Measurements from ENCODE around the gene STRA8.

Gene STRA8

GRCh38 chr7:135238112-135238744, 4.6 kb downstream of the STRA8 start:
- TF ChIP-seq YY1 (IDR thresholded peaks at IDR 0.05; ENCODE audit: insufficient read depth, insufficient read length) = no peak
- TF ChIP-seq ZNF274 (IDR thresholded peaks at IDR 0.05; ENCODE audit: low read depth, low read length) = no peak
- TF ChIP-seq SUZ12 (IDR thresholded peaks at IDR 0.05; ENCODE audit: extremely low read depth, insufficient read depth, insufficient read length) = no peak
- DNase-seq (ENCODE audit: low read depth, low spot score) = peak; percentile 20

GRCh38 chr7:135239263-135239662, 5.6 kb downstream of the STRA8 start:
- H3K9me3 ChIP-seq (ENCODE audit: insufficient read depth, low read length) = no peaks in the 10 kb centered on the region
- no peaks in the 10 kb centered on the region for H3K27me3 ChIP-seq (ENCODE audit: insufficient read depth, insufficient read length)
- H3K4me3 ChIP-seq (ENCODE audit: insufficient read length, low read depth) = no peak overlapping the region
- no peak overlapping the region for H3K9ac ChIP-seq (ENCODE audit: insufficient read length, low read depth)
- no peak for DNase-seq (ENCODE audit: low read depth, low spot score)
- TF ChIP-seq ZNF274 (IDR thresholded peaks at IDR 0.05; ENCODE audit: low read depth, low read length) (no peak), SUZ12 (IDR thresholded peaks at IDR 0.05; ENCODE audit: extremely low read depth, insufficient read depth, insufficient read length) (no peak), YY1 (IDR thresholded peaks at IDR 0.05; ENCODE audit: insufficient read depth, insufficient read length) (no peak)
- H3K4me1 ChIP-seq (ENCODE audit: insufficient read depth, insufficient read length) = no peaks in the 10 kb centered on the region
- H3K36me3 ChIP-seq (ENCODE audit: insufficient read depth, insufficient read length, low read length) = no peaks in the 10 kb centered on the region

More at GRCh38 chr7:135238112-135238744, 4.6 kb downstream of the STRA8 start:
- no peaks in the 10 kb centered on the region for H3K27me3 ChIP-seq (ENCODE audit: insufficient read depth, insufficient read length)
- H3K4me1 ChIP-seq (ENCODE audit: insufficient read depth, insufficient read length) = no peaks in the 10 kb centered on the region
- H3K36me3 ChIP-seq (ENCODE audit: insufficient read depth, insufficient read length, low read length) = no peaks in the 10 kb centered on the region
- H3K4me3 ChIP-seq (ENCODE audit: insufficient read length, low read depth) = no peak overlapping the region
- H3K9me3 ChIP-seq (ENCODE audit: insufficient read depth, low read length) = no peaks in the 10 kb centered on the region
- H3K9ac ChIP-seq (ENCODE audit: insufficient read length, low read depth) = no peak overlapping the region

- no peak overlapping the region for H3K9ac ChIP-seq (ENCODE audit: insufficient read length, low read depth)
- H3K27me3 ChIP-seq (ENCODE audit: insufficient read depth, insufficient read length) = no peaks in the 10 kb centered on the region
These were observed 6.8 kb downstream of the STRA8 start for GRCh38 chr7:135240441-135240840.

GRCh38 chr7:135242096-135242684, 8.6 kb downstream of the STRA8 start:
- H3K4me1 ChIP-seq (ENCODE audit: insufficient read depth, insufficient read length) = no peaks in the 10 kb centered on the region
- H3K4me3 ChIP-seq (ENCODE audit: insufficient read length, low read depth) = no peak overlapping the region
- no peaks in the 10 kb centered on the region for H3K9me3 ChIP-seq (ENCODE audit: insufficient read depth, low read length)
- no peaks in the 10 kb centered on the region for H3K27me3 ChIP-seq (ENCODE audit: insufficient read depth, insufficient read length)
- DNase-seq (ENCODE audit: low read depth, low spot score) = no peak
- H3K36me3 ChIP-seq (ENCODE audit: insufficient read depth, insufficient read length, low read length) = no peaks in the 10 kb centered on the region
- no peak overlapping the region for H3K9ac ChIP-seq (ENCODE audit: insufficient read length, low read depth)
- TF ChIP-seq YY1 (IDR thresholded peaks at IDR 0.05; ENCODE audit: insufficient read depth, insufficient read length) (no peak), SUZ12 (IDR thresholded peaks at IDR 0.05; ENCODE audit: extremely low read depth, insufficient read depth, insufficient read length) (no peak), ZNF274 (IDR thresholded peaks at IDR 0.05; ENCODE audit: low read depth, low read length) (no peak)

More at GRCh38 chr7:135240441-135240840, 6.8 kb downstream of the STRA8 start:
- H3K36me3 ChIP-seq (ENCODE audit: insufficient read depth, insufficient read length, low read length) = no peaks in the 10 kb centered on the region
- no peaks in the 10 kb centered on the region for H3K9me3 ChIP-seq (ENCODE audit: insufficient read depth, low read length)
- no peak for DNase-seq (ENCODE audit: low read depth, low spot score)
- H3K4me3 ChIP-seq (ENCODE audit: insufficient read length, low read depth) = no peak overlapping the region
- no peak for TF ChIP-seq SUZ12 (IDR thresholded peaks at IDR 0.05; ENCODE audit: extremely low read depth, insufficient read depth, insufficient read length)
- TF ChIP-seq YY1 (IDR thresholded peaks at IDR 0.05; ENCODE audit: insufficient read depth, insufficient read length) = no peak
- no peak for TF ChIP-seq ZNF274 (IDR thresholded peaks at IDR 0.05; ENCODE audit: low read depth, low read length)
- no peaks in the 10 kb centered on the region for H3K4me1 ChIP-seq (ENCODE audit: insufficient read depth, insufficient read length)

GRCh38 chr7:135245226-135246190, 11.9 kb downstream of the STRA8 start:
- TF ChIP-seq SUZ12 (IDR thresholded peaks at IDR 0.05; ENCODE audit: extremely low read depth, insufficient read depth, insufficient read length) (no peak), ZNF274 (IDR thresholded peaks at IDR 0.05; ENCODE audit: low read depth, low read length) (no peak), YY1 (IDR thresholded peaks at IDR 0.05; ENCODE audit: insufficient read depth, insufficient read length) (no peak)
- H3K4me3 ChIP-seq (ENCODE audit: insufficient read length, low read depth) = no peak overlapping the region

GRCh38 chr7:135246191-135246825, 12.7 kb downstream of the STRA8 start:
- H3K27me3 ChIP-seq (ENCODE audit: insufficient read depth, insufficient read length) = no peaks in the 10 kb centered on the region
- no peaks in the 10 kb centered on the region for H3K4me1 ChIP-seq (ENCODE audit: insufficient read depth, insufficient read length)
- H3K9me3 ChIP-seq (ENCODE audit: insufficient read depth, low read length) = no peaks in the 10 kb centered on the region
- no peak for TF ChIP-seq SUZ12 (IDR thresholded peaks at IDR 0.05; ENCODE audit: extremely low read depth, insufficient read depth, insufficient read length)
- no peak for TF ChIP-seq ZNF274 (IDR thresholded peaks at IDR 0.05; ENCODE audit: low read depth, low read length)
- no peak for TF ChIP-seq YY1 (IDR thresholded peaks at IDR 0.05; ENCODE audit: insufficient read depth, insufficient read length)
- no peak overlapping the region for H3K9ac ChIP-seq (ENCODE audit: insufficient read length, low read depth)
- H3K36me3 ChIP-seq (ENCODE audit: insufficient read depth, insufficient read length, low read length) = no peaks in the 10 kb centered on the region
- DNase-seq (ENCODE audit: low read depth, low spot score) = no peak
- no peak overlapping the region for H3K4me3 ChIP-seq (ENCODE audit: insufficient read length, low read depth)

More at GRCh38 chr7:135245226-135246190, 11.9 kb downstream of the STRA8 start:
- no peaks in the 10 kb centered on the region for H3K4me1 ChIP-seq (ENCODE audit: insufficient read depth, insufficient read length)
- no peak overlapping the region for H3K9ac ChIP-seq (ENCODE audit: insufficient read length, low read depth)
- no peaks in the 10 kb centered on the region for H3K27me3 ChIP-seq (ENCODE audit: insufficient read depth, insufficient read length)
- DNase-seq (ENCODE audit: low read depth, low spot score) = no peak
- H3K36me3 ChIP-seq (ENCODE audit: insufficient read depth, insufficient read length, low read length) = no peaks in the 10 kb centered on the region
- no peaks in the 10 kb centered on the region for H3K9me3 ChIP-seq (ENCODE audit: insufficient read depth, low read length)
